Measurements from ENCODE around the gene CCS.
"Not testable (repeated sequence)": the region's sequence is repeated elsewhere in the genome, so short reads cannot be mapped to it uniquely, and the experiment has no call there.

CCS gene

GRCh38 chr11:66593303-66593635 is 284 bp downstream of the CCS start:
- no peak for DNase-seq

GRCh38 chr11:66593650-66594049 is 665 bp downstream of the CCS start:
- DNase-seq: no peak

DNA sequence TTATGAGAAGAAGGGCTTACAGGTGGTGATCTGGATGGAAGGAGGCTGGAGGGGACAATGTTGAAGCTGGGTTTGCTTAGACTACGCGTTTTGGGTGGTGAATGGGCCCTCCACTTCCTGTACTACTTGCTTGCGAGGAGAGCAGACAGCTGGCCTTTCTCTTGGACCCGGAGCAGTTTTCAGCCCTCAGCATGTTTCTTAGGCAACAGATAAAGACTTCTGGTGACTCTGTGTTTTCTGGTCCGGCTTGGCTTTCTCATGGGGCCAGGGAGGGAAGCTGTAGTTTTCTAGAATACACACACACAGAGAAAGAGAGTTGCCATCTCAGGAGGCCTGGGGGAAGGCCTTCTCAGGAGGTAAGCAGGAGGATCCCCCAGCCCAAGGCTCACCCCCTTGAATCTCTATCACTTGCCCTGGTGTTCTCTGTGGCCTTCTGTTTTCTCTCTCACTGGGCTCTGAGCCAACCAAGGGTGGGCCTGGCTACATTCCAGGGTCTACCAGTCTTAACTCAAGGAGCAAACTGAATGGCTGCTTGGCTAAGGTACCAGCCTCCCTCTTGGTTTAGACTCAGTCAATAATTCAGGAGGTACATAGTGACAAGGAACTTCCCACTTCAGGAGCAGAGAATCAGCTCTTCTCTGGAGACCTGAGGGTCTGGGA is 2.4 kb downstream of the CCS start:
- DNase-seq: no peak

- no peak for DNase-seq
Observed at GRCh38 chr11:66598993-66599392, 6.0 kb downstream of the CCS start.

DNA sequence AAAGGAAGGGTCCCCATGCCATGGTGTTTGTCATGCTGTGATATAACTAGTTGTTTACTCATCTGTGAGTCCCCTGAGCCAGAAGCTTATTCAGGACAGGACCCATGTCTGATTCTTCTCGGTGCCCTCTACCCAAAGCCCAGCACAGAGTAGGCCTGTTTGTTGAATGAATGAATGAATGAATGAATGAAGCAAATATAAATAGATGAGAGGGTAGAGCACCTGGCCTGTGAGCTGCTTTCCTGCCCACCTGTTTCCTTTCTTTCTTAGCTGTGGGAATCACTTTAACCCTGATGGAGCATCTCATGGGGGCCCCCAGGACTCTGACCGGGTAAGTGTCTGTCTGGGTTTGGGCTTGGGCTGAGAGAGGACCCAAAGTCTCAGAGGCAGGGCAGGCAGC is 7.2 kb downstream of the CCS start:
- no peak for DNase-seq

DNA sequence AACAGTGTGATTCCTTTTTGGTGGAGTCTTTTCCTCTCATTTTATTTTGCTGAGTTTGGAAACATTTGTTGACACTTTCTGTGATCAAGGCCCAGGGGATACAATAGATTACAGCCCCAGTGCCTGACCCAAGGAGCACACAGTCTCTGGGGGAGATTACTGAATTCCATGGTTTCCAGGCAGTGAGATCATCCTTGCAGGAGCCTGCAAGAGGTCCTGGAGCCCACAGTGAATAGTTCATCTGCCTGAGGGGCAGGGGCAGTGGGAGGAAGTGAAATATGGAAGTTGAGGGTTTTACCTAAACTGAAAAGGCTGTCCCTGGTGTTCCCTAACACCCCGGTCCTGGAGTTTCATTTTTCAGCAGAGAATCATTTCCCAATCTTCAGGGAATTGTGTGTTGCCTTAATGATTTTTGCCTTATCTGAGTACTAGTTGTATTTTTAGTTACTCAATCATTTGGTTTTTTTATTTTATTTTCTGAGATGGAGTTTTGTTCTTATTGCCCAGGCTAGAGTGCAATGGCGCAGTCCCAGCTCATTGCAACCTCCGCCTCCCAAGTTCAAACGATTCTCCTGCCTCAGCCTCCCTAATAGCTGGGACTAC is 7.7 kb downstream of the CCS start:
- DNase-seq: no peak

DNA sequence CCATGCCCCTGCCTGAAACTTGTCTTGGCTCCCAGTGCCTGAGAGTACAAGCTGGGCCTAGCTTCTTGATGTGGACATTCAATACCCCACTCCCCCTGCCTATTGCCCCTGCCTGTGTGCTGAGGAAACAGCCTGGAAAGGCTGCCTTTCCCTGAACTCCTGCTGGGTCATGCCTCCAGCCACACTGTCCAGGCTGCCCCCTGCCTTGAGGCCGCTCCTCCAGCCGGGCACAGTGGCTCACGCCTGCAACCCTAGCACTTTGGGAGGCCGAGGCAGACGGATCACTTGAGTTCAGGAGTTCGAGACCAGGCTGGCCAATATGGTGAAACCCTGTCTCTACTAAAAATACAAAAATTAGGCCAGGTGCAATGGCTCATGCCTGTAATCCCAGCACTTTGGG is 10.1 kb downstream of the CCS start:
- no peak for DNase-seq

DNA sequence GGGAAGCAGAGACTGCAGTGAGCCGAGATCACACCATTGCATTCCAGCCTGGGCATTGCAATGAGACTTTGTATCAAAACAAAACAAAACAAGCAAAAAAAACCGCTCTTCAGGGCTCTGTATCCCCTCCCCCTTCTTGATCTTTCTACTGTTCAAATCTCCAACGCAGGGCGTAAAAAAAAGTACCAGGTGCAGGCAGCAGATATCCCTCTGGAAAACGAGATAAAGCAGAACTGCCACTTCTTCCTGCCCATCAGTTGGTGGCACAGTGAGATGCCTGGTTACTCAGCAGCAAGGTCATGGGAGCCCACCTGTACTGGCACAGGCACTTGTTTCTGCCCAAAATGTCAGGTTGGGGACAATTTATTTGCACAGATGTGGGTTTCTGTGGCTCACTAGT is 11.2 kb downstream of the CCS start:
- DNase-seq: no peak

DNA sequence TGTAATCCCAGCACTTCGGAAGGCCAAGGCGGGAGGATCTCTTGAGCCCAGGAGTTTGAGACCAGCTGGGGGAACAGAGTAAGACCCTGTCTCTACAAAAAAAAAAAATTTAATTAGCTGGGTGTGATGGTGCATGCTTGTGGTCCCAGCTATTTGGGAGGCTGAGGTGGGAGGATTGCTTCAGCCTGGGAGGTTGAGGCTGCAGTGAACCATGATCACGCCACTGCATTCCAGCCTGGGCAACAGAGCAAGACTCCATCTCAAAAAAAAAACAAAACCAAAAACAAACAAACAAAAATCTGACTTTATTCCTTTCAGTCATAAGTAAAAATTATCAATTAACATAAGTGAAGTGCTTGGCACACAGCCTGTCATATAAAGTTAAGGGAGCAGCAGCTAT is 13.6 kb downstream of the CCS start:
- DNase-seq: not testable (repeated sequence)

DNA sequence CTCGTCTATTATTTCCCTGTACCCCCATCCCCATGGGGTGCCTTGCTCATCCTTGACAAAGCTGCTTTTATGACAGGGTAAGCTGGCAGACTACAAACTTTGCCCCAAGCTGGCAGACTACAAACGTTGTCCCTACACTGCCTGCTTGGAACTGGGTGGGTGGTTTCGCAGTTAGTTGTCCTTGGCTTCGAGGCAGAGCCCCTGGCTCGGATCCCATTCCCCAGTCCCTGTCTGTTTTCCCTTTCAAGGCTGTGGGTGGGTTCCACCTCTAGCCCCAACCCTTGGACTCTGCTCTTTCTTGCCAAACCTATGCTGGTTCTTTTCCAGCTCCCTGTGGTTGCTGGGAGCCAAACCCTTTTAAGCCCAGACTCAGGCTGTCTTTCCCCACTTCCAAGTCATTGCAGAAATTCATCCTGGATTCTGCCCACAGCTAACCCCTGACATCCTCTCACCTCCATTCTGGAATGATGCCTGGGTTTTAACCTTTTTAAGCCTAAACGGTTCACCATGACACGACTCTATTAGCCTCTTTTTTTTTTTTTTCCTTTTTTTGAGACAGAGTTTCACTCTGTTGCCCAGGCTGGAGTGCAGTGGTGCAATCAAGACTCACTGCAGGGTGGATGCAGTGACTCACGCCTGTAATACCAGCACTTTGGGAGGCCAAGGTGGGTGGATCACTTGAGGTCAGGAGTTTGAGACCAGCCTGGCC is 14.3 kb downstream of the CCS start:
- DNase-seq: peak; percentile 47

DNA sequence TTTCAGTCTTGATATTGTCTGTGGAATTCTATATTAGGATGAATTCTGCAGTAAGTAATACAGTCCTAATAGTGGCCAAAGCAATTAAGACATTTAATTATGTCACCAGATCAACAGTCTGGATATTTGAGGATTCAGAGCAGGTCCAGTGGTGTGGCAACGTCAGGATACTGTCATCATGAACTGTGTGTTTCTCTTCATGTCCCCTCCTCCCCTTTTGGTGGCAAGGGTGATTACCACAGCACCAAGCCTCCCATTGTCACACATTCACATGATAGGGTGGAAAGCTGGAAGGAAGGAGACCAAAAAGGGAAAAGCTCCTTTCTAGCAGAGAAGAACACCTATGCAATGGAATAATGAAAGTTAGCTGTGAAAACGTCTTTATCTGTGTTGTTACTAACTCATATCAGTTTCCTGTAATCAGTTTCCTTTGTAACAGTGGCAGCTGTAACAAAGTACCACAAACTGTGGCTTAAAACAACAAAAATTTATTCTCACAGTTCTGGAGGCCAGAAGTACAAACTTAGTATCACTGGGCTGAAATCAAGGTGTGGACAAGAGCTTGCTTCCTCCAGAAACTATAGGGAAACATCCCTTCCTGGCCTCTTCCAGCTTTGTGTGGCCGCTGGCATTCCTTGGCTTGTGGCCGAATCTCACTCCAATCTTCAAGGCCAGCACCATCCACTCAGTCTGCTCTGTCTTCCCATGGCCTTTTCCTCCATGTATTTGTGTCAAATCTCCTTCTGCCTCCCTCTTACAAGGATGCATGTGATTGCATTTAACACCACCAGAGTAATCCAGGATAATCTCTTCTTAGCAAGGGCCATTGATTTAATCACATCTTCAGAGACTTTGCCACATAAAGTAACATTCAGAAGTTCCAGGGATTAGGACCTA is 17.0 kb downstream of the CCS start:
- DNase-seq: no peak

GRCh38 chr11:66612458-66612857 is 19.5 kb downstream of the CCS start:
- DNase-seq: no peak

GRCh38 chr11:66614073-66614472 is 21.1 kb downstream of the CCS start:
- DNase-seq: no peak

- DNase-seq: peak; percentile 95
Observed at GRCh38 chr11:66616379-66617154, 23.6 kb downstream of the CCS start, which contains the start of gene RBM14. Gene RBM14, plus strand, starts transcription at chr11:66616630. Its CDS starts 91 bp downstream, at chr11:66616721.

- DNase-seq: no peak
Observed at GRCh38 chr11:66617155-66617834, 24.3 kb downstream of the CCS start.

DNA sequence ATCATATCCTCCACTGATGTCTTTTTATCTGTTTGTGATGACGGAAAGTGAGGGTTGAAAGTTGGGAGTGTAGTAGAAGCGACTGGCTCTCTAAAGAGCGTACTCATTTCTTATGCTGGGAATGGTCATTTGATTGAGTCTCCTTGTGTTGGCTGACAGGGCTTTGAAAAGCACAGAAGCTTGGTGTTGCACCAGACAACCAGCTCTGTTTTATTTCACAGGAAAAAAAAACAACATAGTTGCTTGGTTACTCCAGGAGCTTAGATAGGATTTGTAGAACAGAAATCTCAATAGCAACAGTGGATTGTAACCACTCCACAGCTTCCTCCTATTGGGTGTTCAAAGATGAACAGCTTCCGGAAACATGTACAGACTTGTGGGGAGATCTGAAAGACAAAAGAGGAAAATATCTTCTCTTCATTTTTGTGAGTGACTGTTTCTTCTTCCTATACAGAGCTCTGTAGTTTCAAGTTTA is 26.1 kb downstream of the CCS start:
- no peak for DNase-seq

DNA sequence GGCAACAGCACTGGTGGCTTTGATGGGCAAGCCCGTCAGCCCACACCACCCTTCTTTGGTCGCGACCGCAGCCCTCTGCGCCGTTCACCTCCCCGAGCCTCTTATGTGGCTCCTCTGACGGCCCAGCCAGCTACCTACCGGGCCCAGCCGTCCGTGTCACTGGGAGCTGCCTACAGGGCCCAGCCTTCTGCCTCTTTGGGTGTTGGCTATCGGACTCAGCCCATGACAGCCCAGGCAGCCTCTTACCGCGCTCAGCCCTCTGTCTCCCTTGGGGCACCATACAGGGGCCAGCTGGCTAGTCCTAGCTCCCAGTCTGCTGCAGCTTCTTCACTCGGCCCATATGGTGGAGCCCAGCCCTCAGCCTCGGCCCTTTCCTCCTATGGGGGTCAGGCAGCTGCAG is 31.5 kb downstream of the CCS start:
- DNase-seq: no peak

DNA sequence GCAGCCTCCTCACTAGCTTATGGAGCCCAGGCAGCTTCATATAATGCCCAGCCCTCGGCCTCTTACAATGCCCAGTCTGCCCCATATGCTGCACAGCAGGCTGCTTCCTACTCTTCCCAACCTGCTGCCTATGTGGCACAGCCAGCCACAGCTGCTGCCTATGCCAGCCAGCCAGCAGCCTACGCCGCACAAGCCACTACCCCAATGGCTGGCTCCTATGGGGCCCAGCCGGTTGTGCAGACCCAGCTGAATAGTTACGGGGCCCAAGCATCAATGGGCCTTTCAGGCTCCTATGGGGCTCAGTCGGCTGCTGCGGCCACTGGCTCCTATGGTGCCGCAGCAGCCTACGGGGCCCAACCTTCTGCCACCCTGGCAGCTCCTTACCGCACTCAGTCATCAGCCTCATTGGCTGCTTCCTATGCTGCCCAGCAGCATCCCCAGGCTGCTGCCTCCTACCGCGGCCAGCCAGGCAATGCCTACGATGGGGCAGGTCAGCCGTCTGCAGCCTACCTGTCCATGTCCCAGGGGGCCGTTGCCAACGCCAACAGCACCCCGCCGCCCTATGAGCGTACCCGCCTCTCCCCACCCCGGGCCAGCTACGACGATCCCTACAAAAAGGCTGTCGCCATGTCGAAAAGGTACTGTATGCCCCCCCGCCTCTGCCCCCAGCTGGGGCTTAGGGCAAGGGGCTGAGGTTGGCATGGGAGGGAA is 32.2 kb downstream of the CCS start:
- no peak for DNase-seq

DNA sequence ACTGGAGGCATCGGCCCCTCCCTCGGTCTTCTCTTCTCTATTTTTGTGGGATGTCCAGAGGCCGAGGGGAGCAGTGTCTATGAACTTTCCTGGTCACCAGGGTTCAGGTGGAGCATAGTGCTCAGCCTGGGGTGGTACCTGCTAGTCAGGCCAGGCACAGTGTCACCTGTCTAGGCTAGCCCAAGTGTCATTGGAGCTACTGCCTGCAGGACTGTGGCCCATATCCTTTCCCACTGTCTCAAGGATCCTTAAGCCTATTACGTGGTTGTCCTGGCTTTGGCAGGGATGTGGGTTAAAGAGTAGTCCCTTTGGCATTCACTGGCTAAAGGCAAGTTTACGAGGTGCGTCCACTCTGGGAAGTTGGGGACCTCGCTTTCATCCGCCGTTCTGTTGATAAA is 32.8 kb downstream of the CCS start:
- DNase-seq: no peak

DNA sequence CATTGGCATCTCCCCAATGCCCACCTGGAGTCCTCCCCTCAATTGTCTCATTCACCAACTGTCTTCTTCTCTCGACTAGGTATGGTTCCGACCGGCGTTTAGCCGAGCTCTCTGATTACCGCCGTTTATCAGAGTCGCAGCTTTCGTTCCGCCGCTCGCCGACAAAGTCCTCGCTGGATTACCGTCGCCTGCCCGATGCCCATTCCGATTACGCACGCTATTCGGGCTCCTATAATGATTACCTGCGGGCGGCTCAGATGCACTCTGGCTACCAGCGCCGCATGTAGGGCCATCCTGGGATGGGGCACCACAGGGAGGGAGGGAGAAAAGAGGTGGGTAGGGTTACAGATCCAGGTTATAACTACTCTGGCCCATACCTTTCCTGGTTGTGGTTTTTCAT is 33.4 kb downstream of the CCS start:
- DNase-seq: no peak

GRCh38 chr11:66626926-66627325 is 33.9 kb downstream of the CCS start:
- DNase-seq: no peak

Measured in GOT3 (cell line).